ENCODE data around the gene NHS.

The NHS gene

GRCh38 chrX:17635231-17635630, 260.2 kb downstream of the NHS start:
- peak overlapping the region; percentile 30 to 40 for H3K4me3 ChIP-seq (ENCODE audit: low read depth in 1 of 2, low read length in 2 of 2)
- H3K27me3 ChIP-seq (ENCODE audit: control insufficient read depth in 1 of 2, insufficient read depth in 2 of 2, low read length in 2 of 2): no peaks in the 10 kb centered on the region
- peaks cover 0 to 10% of the 10 kb centered on the region in 2 donors for H3K4me1 ChIP-seq (ENCODE audit: control insufficient read depth in 1 of 2, insufficient read depth in 2 of 2, low read length in 2 of 2)
- H3K9ac ChIP-seq (ENCODE audit: low read depth in 1 of 2, low read length in 2 of 2): no peak overlapping the region
- no peak overlapping the region for H3K27ac ChIP-seq (ENCODE audit: low read depth, low read length)
- H3K9me3 ChIP-seq (ENCODE audit: control insufficient read depth in 1 of 2, low read length in 2 of 2): no peaks in the 10 kb centered on the region
- H3K36me3 ChIP-seq (ENCODE audit: control insufficient read depth in 1 of 2, insufficient read depth in 2 of 2, low read length in 2 of 2): no peaks in the 10 kb centered on the region

GRCh38 chrX:17637235-17637634, 262.2 kb downstream of the NHS start:
- Histone ChIP-seq H3K4me1 (ENCODE audit: control insufficient read depth in 1 of 2, insufficient read depth in 2 of 2, low read length in 2 of 2) (peaks cover 0 to 10% of the 10 kb centered on the region in 2 donors), H3K9ac (ENCODE audit: low read depth in 1 of 2, low read length in 2 of 2) (no peak overlapping the region), H3K36me3 (ENCODE audit: control insufficient read depth in 1 of 2, insufficient read depth in 2 of 2, low read length in 2 of 2) (no peaks in the 10 kb centered on the region), H3K27ac (ENCODE audit: low read depth, low read length) (no peak overlapping the region), H3K9me3 (ENCODE audit: control insufficient read depth in 1 of 2, low read length in 2 of 2) (no peaks in the 10 kb centered on the region), H3K4me3 (ENCODE audit: low read depth in 1 of 2, low read length in 2 of 2) (no peak overlapping the region), H3K27me3 (ENCODE audit: control insufficient read depth in 1 of 2, insufficient read depth in 2 of 2, low read length in 2 of 2) (no peaks in the 10 kb centered on the region)

DNA sequence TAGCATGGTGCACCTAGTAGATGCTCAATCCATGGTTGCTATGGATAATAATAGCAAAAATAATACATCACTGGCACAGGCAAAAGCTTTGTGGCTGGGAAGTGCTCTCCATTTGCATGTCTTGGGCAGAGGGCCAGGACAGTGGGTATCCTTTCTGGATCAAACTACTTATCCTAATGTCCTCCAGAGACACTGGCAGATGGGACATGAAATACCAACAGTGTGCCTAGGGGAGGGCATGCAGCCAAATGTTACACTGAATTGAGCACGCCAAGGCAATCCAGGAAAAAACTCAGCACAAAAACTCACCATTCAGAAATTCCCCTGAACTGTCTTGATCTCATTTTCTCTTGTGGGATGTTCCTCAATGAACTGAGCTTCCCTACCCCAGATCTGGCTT, 263.7 kb downstream of the NHS start:
- no peaks in the 10 kb centered on the region for H3K27me3 ChIP-seq (ENCODE audit: control insufficient read depth in 1 of 2, insufficient read depth in 2 of 2, low read length in 2 of 2)
- no peak overlapping the region for H3K9ac ChIP-seq (ENCODE audit: low read depth in 1 of 2, low read length in 2 of 2)
- H3K9me3 ChIP-seq (ENCODE audit: control insufficient read depth in 1 of 2, low read length in 2 of 2): no peaks in the 10 kb centered on the region
- H3K4me1 ChIP-seq (ENCODE audit: control insufficient read depth in 1 of 2, insufficient read depth in 2 of 2, low read length in 2 of 2): no peaks in the 10 kb centered on the region
- no peak overlapping the region for H3K27ac ChIP-seq (ENCODE audit: low read depth, low read length)
- H3K36me3 ChIP-seq (ENCODE audit: control insufficient read depth in 1 of 2, insufficient read depth in 2 of 2, low read length in 2 of 2): no peaks in the 10 kb centered on the region
- H3K4me3 ChIP-seq (ENCODE audit: low read depth in 1 of 2, low read length in 2 of 2): no peak overlapping the region

GRCh38 chrX:17642891-17643290, 267.9 kb downstream of the NHS start:
- H3K27me3 ChIP-seq (ENCODE audit: control insufficient read depth in 1 of 2, insufficient read depth in 2 of 2, low read length in 2 of 2): no peaks in the 10 kb centered on the region
- H3K4me1 ChIP-seq (ENCODE audit: control insufficient read depth in 1 of 2, insufficient read depth in 2 of 2, low read length in 2 of 2): no peaks in the 10 kb centered on the region
- H3K27ac ChIP-seq (ENCODE audit: low read depth, low read length): no peak overlapping the region
- H3K4me3 ChIP-seq (ENCODE audit: low read depth in 1 of 2, low read length in 2 of 2): no peak overlapping the region
- H3K9me3 ChIP-seq (ENCODE audit: control insufficient read depth in 1 of 2, low read length in 2 of 2): no peaks in the 10 kb centered on the region
- H3K9ac ChIP-seq (ENCODE audit: low read depth in 1 of 2, low read length in 2 of 2): no peak overlapping the region
- no peaks in the 10 kb centered on the region for H3K36me3 ChIP-seq (ENCODE audit: control insufficient read depth in 1 of 2, insufficient read depth in 2 of 2, low read length in 2 of 2)

- Histone ChIP-seq H3K4me3 (ENCODE audit: low read depth in 1 of 2, low read length in 2 of 2) (no peak overlapping the region), H3K27me3 (ENCODE audit: control insufficient read depth in 1 of 2, insufficient read depth in 2 of 2, low read length in 2 of 2) (no peaks in the 10 kb centered on the region), H3K9ac (ENCODE audit: low read depth in 1 of 2, low read length in 2 of 2) (no peak overlapping the region), H3K4me1 (ENCODE audit: control insufficient read depth in 1 of 2, insufficient read depth in 2 of 2, low read length in 2 of 2) (no peaks in the 10 kb centered on the region), H3K36me3 (ENCODE audit: control insufficient read depth in 1 of 2, insufficient read depth in 2 of 2, low read length in 2 of 2) (no peaks in the 10 kb centered on the region), H3K27ac (ENCODE audit: low read depth, low read length) (no peak overlapping the region), H3K9me3 (ENCODE audit: control insufficient read depth in 1 of 2, low read length in 2 of 2) (no peaks in the 10 kb centered on the region)
These were observed 268.5 kb downstream of the NHS start for GRCh38 chrX:17643528-17643927.

DNA sequence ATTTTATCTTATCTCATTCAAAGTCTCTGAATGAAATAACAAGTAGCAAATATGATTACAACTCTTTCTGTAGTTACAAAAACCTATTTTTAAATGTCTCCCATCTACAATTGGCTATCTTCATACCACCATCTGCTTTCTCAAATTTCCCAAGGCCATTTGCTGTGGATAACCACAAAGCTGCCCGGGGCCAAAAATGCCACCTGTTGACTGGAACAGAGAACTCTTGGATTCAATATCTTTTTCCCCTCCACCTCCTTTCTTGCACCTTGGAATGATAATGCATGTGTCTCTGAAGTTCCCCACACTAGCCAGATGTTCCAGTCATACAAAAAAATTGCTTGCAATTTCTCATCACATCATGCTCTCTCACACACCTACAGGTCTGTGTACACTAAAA, 269.0 kb downstream of the NHS start:
- H3K27ac ChIP-seq (ENCODE audit: low read depth, low read length): no peak overlapping the region
- no peaks in the 10 kb centered on the region for H3K27me3 ChIP-seq (ENCODE audit: control insufficient read depth in 1 of 2, insufficient read depth in 2 of 2, low read length in 2 of 2)
- H3K9ac ChIP-seq (ENCODE audit: low read depth in 1 of 2, low read length in 2 of 2): no peak overlapping the region
- no peaks in the 10 kb centered on the region for H3K9me3 ChIP-seq (ENCODE audit: control insufficient read depth in 1 of 2, low read length in 2 of 2)
- H3K4me1 ChIP-seq (ENCODE audit: control insufficient read depth in 1 of 2, insufficient read depth in 2 of 2, low read length in 2 of 2): no peaks in the 10 kb centered on the region
- H3K36me3 ChIP-seq (ENCODE audit: control insufficient read depth in 1 of 2, insufficient read depth in 2 of 2, low read length in 2 of 2): no peaks in the 10 kb centered on the region
- no peak overlapping the region for H3K4me3 ChIP-seq (ENCODE audit: low read depth in 1 of 2, low read length in 2 of 2)

- H3K9me3 ChIP-seq (ENCODE audit: control insufficient read depth in 1 of 2, low read length in 2 of 2): no peaks in the 10 kb centered on the region
- H3K36me3 ChIP-seq (ENCODE audit: control insufficient read depth in 1 of 2, insufficient read depth in 2 of 2, low read length in 2 of 2): no peaks in the 10 kb centered on the region
- no peak overlapping the region for H3K9ac ChIP-seq (ENCODE audit: low read depth in 1 of 2, low read length in 2 of 2)
- no peak overlapping the region for H3K27ac ChIP-seq (ENCODE audit: low read depth, low read length)
- H3K4me1 ChIP-seq (ENCODE audit: control insufficient read depth in 1 of 2, insufficient read depth in 2 of 2, low read length in 2 of 2): no peaks in the 10 kb centered on the region
- H3K4me3 ChIP-seq (ENCODE audit: low read depth in 1 of 2, low read length in 2 of 2): no peak overlapping the region
- no peaks in the 10 kb centered on the region for H3K27me3 ChIP-seq (ENCODE audit: control insufficient read depth in 1 of 2, insufficient read depth in 2 of 2, low read length in 2 of 2)
These were observed 279.1 kb downstream of the NHS start for GRCh38 chrX:17654116-17654515.

- Histone ChIP-seq H3K27me3 (ENCODE audit: control insufficient read depth in 1 of 2, insufficient read depth in 2 of 2, low read length in 2 of 2) (no peaks in the 10 kb centered on the region), H3K27ac (ENCODE audit: low read depth, low read length) (no peak overlapping the region), H3K9me3 (ENCODE audit: control insufficient read depth in 1 of 2, low read length in 2 of 2) (no peaks in the 10 kb centered on the region), H3K4me1 (ENCODE audit: control insufficient read depth in 1 of 2, insufficient read depth in 2 of 2, low read length in 2 of 2) (no peaks in the 10 kb centered on the region), H3K4me3 (ENCODE audit: low read depth in 1 of 2, low read length in 2 of 2) (no peak overlapping the region), H3K9ac (ENCODE audit: low read depth in 1 of 2, low read length in 2 of 2) (no peak overlapping the region), H3K36me3 (ENCODE audit: control insufficient read depth in 1 of 2, insufficient read depth in 2 of 2, low read length in 2 of 2) (no peaks in the 10 kb centered on the region)
These were observed 280.4 kb downstream of the NHS start for GRCh38 chrX:17655211-17656034.

DNA sequence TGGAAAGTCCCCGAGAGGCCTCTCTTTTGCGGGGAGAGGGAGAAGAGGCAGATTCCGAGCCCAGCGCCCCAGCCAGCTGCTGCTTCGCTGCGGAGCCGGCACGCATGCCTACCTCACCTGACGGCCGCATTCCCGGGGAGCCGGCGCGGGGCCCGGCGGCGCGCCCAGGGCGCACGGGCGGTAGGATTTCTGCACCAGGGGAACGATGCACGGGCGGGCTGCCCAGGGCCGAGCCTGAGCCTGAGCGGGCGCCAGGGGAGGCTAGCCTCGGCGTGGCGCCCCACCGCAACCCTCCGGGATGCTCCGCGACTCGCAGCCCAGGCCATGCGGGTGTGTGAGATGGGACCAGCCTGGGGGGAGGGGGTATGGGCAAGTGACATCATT, 281.0 kb downstream of the NHS start:
- Histone ChIP-seq H3K27me3 (ENCODE audit: control insufficient read depth in 1 of 2, insufficient read depth in 2 of 2, low read length in 2 of 2) (no peaks in the 10 kb centered on the region), H3K9me3 (ENCODE audit: control insufficient read depth in 1 of 2, low read length in 2 of 2) (no peaks in the 10 kb centered on the region), H3K4me1 (ENCODE audit: control insufficient read depth in 1 of 2, insufficient read depth in 2 of 2, low read length in 2 of 2) (no peaks in the 10 kb centered on the region), H3K4me3 (ENCODE audit: low read depth in 1 of 2, low read length in 2 of 2) (no peak overlapping the region), H3K36me3 (ENCODE audit: control insufficient read depth in 1 of 2, insufficient read depth in 2 of 2, low read length in 2 of 2) (no peaks in the 10 kb centered on the region), H3K27ac (ENCODE audit: low read depth, low read length) (no peak overlapping the region), H3K9ac (ENCODE audit: low read depth in 1 of 2, low read length in 2 of 2) (no peak overlapping the region)

GRCh38 chrX:17656556-17656955, 281.6 kb downstream of the NHS start:
- no peak overlapping the region for H3K4me3 ChIP-seq (ENCODE audit: low read depth in 1 of 2, low read length in 2 of 2)

More at GRCh38 chrX:17656556-17656955, 281.6 kb downstream of the NHS start:
- Histone ChIP-seq H3K27ac (ENCODE audit: low read depth, low read length) (no peak overlapping the region), H3K9ac (ENCODE audit: low read depth in 1 of 2, low read length in 2 of 2) (no peak overlapping the region), H3K4me1 (ENCODE audit: control insufficient read depth in 1 of 2, insufficient read depth in 2 of 2, low read length in 2 of 2) (no peaks in the 10 kb centered on the region), H3K27me3 (ENCODE audit: control insufficient read depth in 1 of 2, insufficient read depth in 2 of 2, low read length in 2 of 2) (no peaks in the 10 kb centered on the region), H3K9me3 (ENCODE audit: control insufficient read depth in 1 of 2, low read length in 2 of 2) (no peaks in the 10 kb centered on the region), H3K36me3 (ENCODE audit: control insufficient read depth in 1 of 2, insufficient read depth in 2 of 2, low read length in 2 of 2) (no peaks in the 10 kb centered on the region)
